ENCODE data around the gene RB1. TPM values are rescaled to one million over a fixed set of nuclear protein-coding genes. Genes with fewer than 3 reads are reported as not detected.
A peak's percentile ranks its signal among the peaks of the same experiment; 100 is the strongest.

The RB1 gene
- polyA plus RNA-seq, 3 donors, result 18.4 to 38.8 (median 29.9) TPM

- Histone ChIP-seq H3K4me1 (ENCODE audit: control insufficient read depth in 1 of 2, insufficient read depth in 2 of 2, low read length in 2 of 2) (peaks cover 3 to 34% of the 10 kb centered on the region in 2 donors), H3K4me3 (replicated peaks in 1 of 3; ENCODE audit: low read depth in 2 of 3, low read length in 3 of 3) (peak overlapping the region; percentile 61 to 100 (median 86)), H3K9me3 (replicated peaks in 1 of 2; ENCODE audit: control insufficient read depth in 1 of 2, insufficient read depth in 1 of 2, low read length in 2 of 2) (no peaks in the 10 kb centered on the region), H3K4me2 (replicated peaks; ENCODE audit: extremely low read depth, low read length, poor library complexity, severe bottlenecking) (peak overlapping the region; percentile 75), H2AFZ (ENCODE audit: insufficient read depth, low read depth, low read length, poor library complexity, severe bottlenecking) (no peak overlapping the region), H3K9ac (ENCODE audit: insufficient read depth, low read length, poor library complexity, severe bottlenecking) (peak overlapping the region; percentile 68), H3K36me3 (replicated peaks in 1 of 2; ENCODE audit: control insufficient read depth in 1 of 2, insufficient read depth in 2 of 2, low read length in 2 of 2) (peaks cover 3 to 22% of the 10 kb centered on the region in 2 donors), H3K27me3 (ENCODE audit: control insufficient read depth in 2 of 2, insufficient read depth in 2 of 2, low read length in 2 of 2) (no peaks in the 10 kb centered on the region), H4K20me1 (ENCODE audit: insufficient read depth, low read length) (no peaks in the 10 kb centered on the region), H3K27ac (ENCODE audit: low read depth in 1 of 2, low read length in 2 of 2) (peak overlapping the region in 1 of 2 donors; percentile 43), H3K79me2 (ENCODE audit: insufficient read depth, low read length) (peaks cover 69% of the 10 kb centered on the region)
- DNase-seq, result no peak
- Mint-ChIP-seq H3K4me1 (peaks cover 47% of the 10 kb centered on the region), H3K36me3 (peaks cover 26 to 41% of the 10 kb centered on the region in 2 donors), H3K27ac (peak overlapping the region in 1 of 7 donors; percentile 39), H3K4me3 (peak overlapping the region; percentile 68 to 88), H3K27me3 (ENCODE audit: low read depth in 3 of 3) (no peaks in the 10 kb centered on the region), H3K9me3 (peaks cover 0 to 1% (median 0%) of the 10 kb centered on the region in 7 donors)
- WGBS (ENCODE audit: insufficient coverage), result no CpG with 5 or more reads among the region's 5 CpGs
- intact Hi-C loops (cut with micrococcal nuclease), result loop anchor here in 1 of 2 donors (5.0 kb wide), 1 partner anchor 37 kb away; no protein-coding TSS in a partner anchor
- TF ChIP-seq CTCF (IDR thresholded peaks at IDR 0.05), result no peak
Measured at GRCh38 chr13:48410199-48410598, 106.6 kb downstream of the RB1 start.

GRCh38 chr13:48411147-48411794 is 107.7 kb downstream of the RB1 start:
- Histone ChIP-seq H3K4me2 (replicated peaks; ENCODE audit: extremely low read depth, low read length, poor library complexity, severe bottlenecking) (peak overlapping the region; percentile 75), H3K9me3 (replicated peaks in 1 of 2; ENCODE audit: control insufficient read depth in 1 of 2, insufficient read depth in 1 of 2, low read length in 2 of 2) (peaks cover 0 to 3% of the 10 kb centered on the region in 2 donors)

More at GRCh38 chr13:48411147-48411794, 107.7 kb downstream of the RB1 start:
- Mint-ChIP-seq H3K9me3 (peaks cover under 1 to 7% (median 3%) of the 10 kb centered on the region in 7 donors), H3K4me1 (peaks cover 38% of the 10 kb centered on the region), H3K4me3 (peak overlapping the region; percentile 79 to 93), H3K36me3 (peaks cover 31 to 41% of the 10 kb centered on the region in 2 donors), H3K27me3 (ENCODE audit: low read depth in 3 of 3) (no peaks in the 10 kb centered on the region), H3K27ac (peak overlapping the region in 5 of 7 donors; percentile 9 to 95 (median 83))
- no peaks in the 10 kb centered on the region for H3K27me3 ChIP-seq (ENCODE audit: control insufficient read depth in 2 of 2, insufficient read depth in 2 of 2, low read length in 2 of 2)
- peaks cover 0 to 24% of the 10 kb centered on the region in 2 donors for H3K4me1 ChIP-seq (ENCODE audit: control insufficient read depth in 1 of 2, insufficient read depth in 2 of 2, low read length in 2 of 2)
- intact Hi-C loops (cut with micrococcal nuclease), result loop anchor here in 1 of 2 donors (5.0 kb wide), 1 partner anchor 36 kb away; no protein-coding TSS in a partner anchor
- H3K36me3 ChIP-seq (replicated peaks in 1 of 2; ENCODE audit: control insufficient read depth in 1 of 2, insufficient read depth in 2 of 2, low read length in 2 of 2), result peaks cover 6 to 30% of the 10 kb centered on the region in 2 donors
- no peak overlapping the region for H2AFZ ChIP-seq (ENCODE audit: insufficient read depth, low read depth, low read length, poor library complexity, severe bottlenecking)
- DNase-seq, result no peak
- peak overlapping the region; percentile 68 for H3K9ac ChIP-seq (ENCODE audit: insufficient read depth, low read length, poor library complexity, severe bottlenecking)
- peaks cover 60% of the 10 kb centered on the region for H3K79me2 ChIP-seq (ENCODE audit: insufficient read depth, low read length)
- no peak for TF ChIP-seq CTCF (IDR thresholded peaks at IDR 0.05)
- H3K27ac ChIP-seq (ENCODE audit: low read depth in 1 of 2, low read length in 2 of 2), result peak overlapping the region in 1 of 2 donors; percentile 82
- H4K20me1 ChIP-seq (ENCODE audit: insufficient read depth, low read length), result no peaks in the 10 kb centered on the region
- no CpG with 5 or more reads among the region's 1 CpG for WGBS (ENCODE audit: insufficient coverage)
- peak overlapping the region; percentile 61 to 100 (median 86) for H3K4me3 ChIP-seq (replicated peaks in 1 of 3; ENCODE audit: low read depth in 2 of 3, low read length in 3 of 3)
